B cell (primary cell): ENCODE results near the gene MOB2. TPM values are rescaled to one million over a fixed set of nuclear protein-coding genes. Genes with fewer than 3 reads are reported as not detected.

Experiments used
- ATAC-seq: fragments of 200-7000 bp; cut with Tn5 transposase; one replicate; pipeline ENCODE4 v1.10.0; 2021; ENCODE audit warnings: low read depth, mild to moderate bottlenecking, moderate number of reproducible peaks, moderate library complexity
- CTCF ChIA-PET: fragments of 350-600 bp; sonication (Branson Sonifier 250); formaldehyde crosslinking; loops from one replicate; lab custom pipeline; 2021; ENCODE audit warnings: antibody characterized with exemption, inconsistent platforms; lab: Charles Lee
- POLR2A ChIA-PET: fragments of 350-600 bp; sonication (Branson Sonifier 250); formaldehyde crosslinking; loops from one replicate; lab custom pipeline; 2021; ENCODE audit warnings: antibody characterized with exemption; lab: Charles Lee
- DNase-seq: peaks from one replicate; pipeline ENCODE4 v3.0.0; 2013
- H2AFZ ChIP-seq: 2 replicates; pipeline ENCODE4 v1.6.1; 2012; ENCODE audit warnings: mild to moderate bottlenecking, low read depth, low read length; ENCODE audit not compliant: insufficient read depth, poor library complexity, severe bottlenecking
- H3K27ac ChIP-seq, 2 donors: 1 replicate in 1 of 2; 2 replicates in 1 of 2; pipeline ENCODE4 v1.5.1; 2012 to 2013; ENCODE audit warnings: low read length in 2 of 2, mild to moderate bottlenecking in 2 of 2, moderate library complexity in 1 of 2
- H3K27me3 ChIP-seq, 4 experiments: fragments of 200-600 bp in 1 of 4; sonication (generic) in 1 of 4; replicated peaks in 1 of 4; 1 replicate in 2 of 4; 2 replicates in 2 of 4; pipeline versions ENCODE4 v1.6.1 to v1.7.0; 2013 to 2016; ENCODE audit warnings: low read length in 3 of 4, mild to moderate bottlenecking in 2 of 4, mixed read lengths in 1 of 4, moderate library complexity in 1 of 4; ENCODE audit not compliant: insufficient read depth in 4 of 4, control insufficient read depth in 3 of 4; ENCODE audit errors: control extremely low read depth in 1 of 4
- H3K36me3 ChIP-seq, 2 experiments: replicated peaks in 1 of 2; 1 replicate in 1 of 2; 2 replicates in 1 of 2; pipeline versions ENCODE4 v1.6.1 to v1.7.1; 2013; ENCODE audit warnings: low read length in 1 of 2; ENCODE audit not compliant: insufficient read depth in 2 of 2, control insufficient read depth in 1 of 2; ENCODE audit errors: control extremely low read depth in 1 of 2, extremely low read depth in 1 of 2
- H3K4me1 ChIP-seq, 2 donors: fragments of 200-600 bp in 1 of 2; sonication (generic) in 1 of 2; 1 replicate in 1 of 2; 2 replicates in 1 of 2; pipeline versions ENCODE4 v1.5.1 to v1.6.1; 2013 to 2017; ENCODE audit warnings: low read length in 2 of 2; ENCODE audit not compliant: control insufficient read depth in 2 of 2, insufficient read depth in 2 of 2
- H3K4me2 ChIP-seq: replicated peaks from 2 replicates; pipeline ENCODE3; 2012; ENCODE audit warnings: mild to moderate bottlenecking, low read depth, low read length; ENCODE audit not compliant: poor library complexity, severe bottlenecking
- H3K4me3 ChIP-seq, 5 experiments: fragments of 200-600 bp in 1 of 5; sonication (generic) in 1 of 5; 1 replicate in 3 of 5; 2 replicates in 2 of 5; pipeline versions ENCODE4 v1.5.1 to v1.7.0; 2011 to 2016; ENCODE audit warnings: low read length in 4 of 5, mild to moderate bottlenecking in 4 of 5, low read depth in 2 of 5, control low read depth in 1 of 5, moderate library complexity in 1 of 5; ENCODE audit not compliant: insufficient read depth in 1 of 5; ENCODE audit errors: control extremely low read depth in 1 of 5, extremely low read depth in 1 of 5
- H3K79me2 ChIP-seq: fragments of 200-600 bp; sonication (generic); one replicate; pipeline ENCODE4 v1.6.0; 2016; ENCODE audit warnings: low read length; ENCODE audit not compliant: control insufficient read depth, insufficient read depth
- H3K9ac ChIP-seq: fragments of 200-600 bp; sonication (generic); 2 replicates; pipeline ENCODE4 v1.6.1; 2017; ENCODE audit warnings: mild to moderate bottlenecking, low read length, moderate library complexity
- H3K9me3 ChIP-seq, 3 donors: one replicate each; pipeline versions ENCODE4 v1.6.1 to v1.7.1; 2013; ENCODE audit warnings: low read length in 2 of 3; ENCODE audit not compliant: control insufficient read depth in 2 of 3, insufficient read depth in 1 of 3; ENCODE audit errors: control extremely low read depth in 1 of 3
- H4K20me1 ChIP-seq: 2 replicates; pipeline ENCODE4 v1.6.0; 2012; ENCODE audit warnings: mild to moderate bottlenecking, low read length; ENCODE audit not compliant: insufficient read depth, control insufficient read depth, poor library complexity, severe bottlenecking
- H3K27ac Mint-ChIP-seq: one replicate; pipeline ENCODE4 v1.8.0; 2021; ENCODE audit warnings: mixed read lengths
- H3K27me3 Mint-ChIP-seq: one replicate; pipeline ENCODE4 v1.8.0; 2021; ENCODE audit warnings: mixed read lengths
- H3K4me1 Mint-ChIP-seq: one replicate; pipeline ENCODE4 v1.8.0; 2021; ENCODE audit warnings: mixed read lengths
- H3K4me3 Mint-ChIP-seq: one replicate; pipeline ENCODE4 v1.8.0; 2021; ENCODE audit warnings: mixed read lengths
- H3K9me3 Mint-ChIP-seq: one replicate; pipeline ENCODE4 v1.8.0; 2022; ENCODE audit warnings: mixed read lengths; ENCODE audit not compliant: insufficient read depth
- EZH2 ChIP-seq: IDR thresholded peaks from 2 replicates; pipeline ENCODE4 v1.6.1; 2012; ENCODE audit warnings: borderline replicate concordance, low read depth, mild to moderate bottlenecking, moderate library complexity, low read length; ENCODE audit not compliant: insufficient read depth, poor library complexity, severe bottlenecking
- WGBS: methylation state at CpG from one replicate; pipeline ENCODE4 v1.1.5; 2013; ENCODE audit warnings: missing lambda C conversion rate; ENCODE audit not compliant: insufficient coverage; 5-methylcytosine and 5-hydroxymethylcytosine counted together
- intact Hi-C: fragments of 100-400 bp; cut with micrococcal nuclease; formaldehyde crosslinking; loops from one replicate; pipeline ENCODE4 v1.10.0; 2022
- polyA plus RNA-seq: library from polyadenylated mRNA; depleted of rRNA; stranded (reverse); fragments of >200 nt; gene quantifications from 2 replicates; pipeline ENCODE4 v1.2.3, GENCODE V29; 2012
- total RNA-seq, 2 donors: library from RNA; stranded (reverse); fragments of 120-200 nt in 1 of 2; gene quantifications; 1 replicate in 1 of 2; 2 replicates in 1 of 2; pipeline versions ENCODE4 v1.2.3 to v1.2.4, GENCODE V29; 2013 to 2022
- TF ChIP-seq, protein P1 (sequence below): fragments of 200-600 bp; IDR thresholded peaks from one replicate; pipeline ENCODE4 v1.8.0; 2022; ENCODE audit warnings: antibody characterized with exemption, mild to moderate bottlenecking

Gene MOB2
- total and polyA plus RNA-seq, 2 donors (not counting 1 experiment from before 2014, with no cell fraction given): 55.7 to 57.6 TPM

GRCh38 chr11:1473011-1473628 lies 13.5 kb downstream of the MOB2 start:
- no peak overlapping the region for H3K27ac ChIP-seq
- no peaks in the 10 kb centered on the region for H3K9me3 ChIP-seq
- CTCF ChIA-PET: no interaction called here
- no peak for ATAC-seq
- no peak overlapping the region for H3K4me3 ChIP-seq
- no peak overlapping the region for H3K27ac Mint-ChIP-seq
- peaks cover 0 to 60% of the 10 kb centered on the region in 2 experiments for H3K36me3 ChIP-seq
- H3K9me3 Mint-ChIP-seq: no peaks in the 10 kb centered on the region
- intact Hi-C loops: no loop called here
- H3K4me3 Mint-ChIP-seq: no peak overlapping the region
- no peak overlapping the region for H3K4me2 ChIP-seq
- H3K79me2 ChIP-seq: no peaks in the 10 kb centered on the region
- H3K27me3 Mint-ChIP-seq: no peaks in the 10 kb centered on the region
- 91% methylated on average over 12 of the region's 12 CpGs for WGBS
- no peak overlapping the region for H3K9ac ChIP-seq
- TF ChIP-seq, protein P1, sequence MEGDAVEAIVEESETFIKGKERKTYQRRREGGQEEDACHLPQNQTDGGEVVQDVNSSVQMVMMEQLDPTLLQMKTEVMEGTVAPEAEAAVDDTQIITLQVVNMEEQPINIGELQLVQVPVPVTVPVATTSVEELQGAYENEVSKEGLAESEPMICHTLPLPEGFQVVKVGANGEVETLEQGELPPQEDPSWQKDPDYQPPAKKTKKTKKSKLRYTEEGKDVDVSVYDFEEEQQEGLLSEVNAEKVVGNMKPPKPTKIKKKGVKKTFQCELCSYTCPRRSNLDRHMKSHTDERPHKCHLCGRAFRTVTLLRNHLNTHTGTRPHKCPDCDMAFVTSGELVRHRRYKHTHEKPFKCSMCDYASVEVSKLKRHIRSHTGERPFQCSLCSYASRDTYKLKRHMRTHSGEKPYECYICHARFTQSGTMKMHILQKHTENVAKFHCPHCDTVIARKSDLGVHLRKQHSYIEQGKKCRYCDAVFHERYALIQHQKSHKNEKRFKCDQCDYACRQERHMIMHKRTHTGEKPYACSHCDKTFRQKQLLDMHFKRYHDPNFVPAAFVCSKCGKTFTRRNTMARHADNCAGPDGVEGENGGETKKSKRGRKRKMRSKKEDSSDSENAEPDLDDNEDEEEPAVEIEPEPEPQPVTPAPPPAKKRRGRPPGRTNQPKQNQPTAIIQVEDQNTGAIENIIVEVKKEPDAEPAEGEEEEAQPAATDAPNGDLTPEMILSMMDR: no peak
- TF ChIP-seq EZH2: no peak
- H3K27me3 ChIP-seq: no peaks in the 10 kb centered on the region
- H4K20me1 ChIP-seq: no peaks in the 10 kb centered on the region
- DNase-seq: no peak
- POLR2A ChIA-PET: no interaction called here
- H2AFZ ChIP-seq: no peak overlapping the region
- H3K4me1 Mint-ChIP-seq: no peaks in the 10 kb centered on the region
- H3K4me1 ChIP-seq: no peaks in the 10 kb centered on the region

GRCh38 chr11:1472180-1473005 lies 14.2 kb downstream of the MOB2 start:
- Histone ChIP-seq H4K20me1 (no peaks in the 10 kb centered on the region), H3K4me3 (no peak overlapping the region), H3K36me3 (peaks cover 0 to 55% of the 10 kb centered on the region in 2 experiments), H3K27me3 (no peaks in the 10 kb centered on the region), H3K27ac (no peak overlapping the region), H3K4me1 (no peaks in the 10 kb centered on the region), H2AFZ (no peak overlapping the region), H3K4me2 (no peak overlapping the region), H3K9ac (no peak overlapping the region), H3K79me2 (no peaks in the 10 kb centered on the region), H3K9me3 (no peaks in the 10 kb centered on the region)
- no peaks in the 10 kb centered on the region for H3K27me3 Mint-ChIP-seq
- WGBS: 93% methylated on average over 18 of the region's 21 CpGs
- ATAC-seq: no peak
- no peak overlapping the region for H3K4me3 Mint-ChIP-seq
- intact Hi-C loops: no loop called here
- no peaks in the 10 kb centered on the region for H3K4me1 Mint-ChIP-seq
- no peak for TF ChIP-seq EZH2
- TF ChIP-seq, protein P1: no peak
- no peaks in the 10 kb centered on the region for H3K9me3 Mint-ChIP-seq
- no peak overlapping the region for H3K27ac Mint-ChIP-seq
- ChIA-PET POLR2A (no interaction called here), CTCF (no interaction called here)
- no peak for DNase-seq
